HG03354 (cell line): ENCODE results near the gene ZBTB17.

Source experiments
- ATAC-seq: cut with Tn5 transposase; IDR thresholded peaks from one replicate; pipeline ENCODE4 v1.9.1; 2021; ENCODE audit warnings: mild to moderate bottlenecking; ENCODE audit not compliant: unreplicated experiment, poor library complexity, severe bottlenecking

ZBTB17 gene

DNA sequence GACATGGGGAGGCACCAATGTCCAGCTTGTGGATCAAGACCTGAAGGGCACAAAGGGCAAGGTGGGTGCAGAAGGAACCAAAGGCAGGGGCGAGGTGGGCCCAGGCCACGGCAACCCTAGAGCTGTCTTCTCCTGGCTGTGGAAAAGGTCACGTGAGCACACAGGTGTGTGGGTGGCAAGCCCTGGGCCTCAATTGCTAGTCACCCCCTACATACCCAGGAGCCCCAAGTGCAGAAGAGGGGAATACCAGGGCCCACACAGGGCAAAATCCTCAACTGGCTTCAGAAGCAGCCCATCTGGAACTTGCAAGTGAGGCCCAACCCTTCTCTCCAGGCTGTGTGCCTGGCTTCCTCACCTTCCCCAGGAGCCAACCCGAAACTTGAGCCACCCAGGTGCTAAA, 25.6 kb downstream of the ZBTB17 start:
- no peak for ATAC-seq

GRCh38 chr1:15949453-15950245, 26.3 kb downstream of the ZBTB17 start:
- no peak for ATAC-seq

DNA sequence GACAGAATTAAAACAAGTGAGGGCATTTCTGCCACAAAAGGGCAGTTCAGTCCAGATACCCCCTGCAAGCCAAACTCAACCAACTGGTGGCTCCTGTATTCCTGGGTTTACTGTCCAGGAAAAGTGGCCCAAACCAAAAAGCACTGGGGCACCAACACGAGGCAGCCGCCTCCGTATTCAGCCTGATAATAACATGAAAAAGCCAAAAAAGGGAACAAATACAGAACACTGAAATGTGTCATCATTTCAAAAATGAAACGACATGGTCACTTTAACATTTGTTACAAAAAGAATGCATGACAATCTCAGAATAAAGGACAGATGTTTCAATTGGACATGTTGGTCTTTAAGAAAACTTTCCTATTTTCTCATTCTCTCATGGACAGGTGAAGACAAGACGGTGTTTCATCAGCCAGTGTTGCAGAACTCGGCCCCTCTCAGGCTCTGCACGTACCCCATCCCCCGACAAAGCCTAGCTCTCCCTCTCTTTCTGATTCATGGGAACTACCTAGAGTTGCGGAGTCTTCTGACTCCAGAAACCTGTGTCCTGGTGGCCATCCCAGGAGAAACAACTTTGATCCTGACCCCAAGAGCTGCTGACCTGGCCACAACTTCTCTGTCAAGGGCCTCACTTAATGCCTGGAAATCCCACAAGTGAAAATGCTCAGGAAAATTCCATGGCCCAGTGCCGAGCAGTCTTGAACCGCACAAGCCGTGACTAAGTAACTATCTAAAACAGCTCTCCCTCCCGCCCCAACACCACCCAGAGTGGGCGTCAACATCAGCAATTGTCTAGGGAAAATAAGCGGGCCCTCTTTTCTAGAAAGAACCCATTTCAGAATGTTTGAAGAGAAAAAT, 27.1 kb downstream of the ZBTB17 start:
- no peak for ATAC-seq

- no peak for ATAC-seq
Observed at GRCh38 chr1:15948091-15948591, 27.8 kb downstream of the ZBTB17 start.

GRCh38 chr1:15947382-15948090, 28.4 kb downstream of the ZBTB17 start:
- no peak for ATAC-seq

- no peak for ATAC-seq
Observed at GRCh38 chr1:15946571-15947381, 29.1 kb downstream of the ZBTB17 start.

DNA sequence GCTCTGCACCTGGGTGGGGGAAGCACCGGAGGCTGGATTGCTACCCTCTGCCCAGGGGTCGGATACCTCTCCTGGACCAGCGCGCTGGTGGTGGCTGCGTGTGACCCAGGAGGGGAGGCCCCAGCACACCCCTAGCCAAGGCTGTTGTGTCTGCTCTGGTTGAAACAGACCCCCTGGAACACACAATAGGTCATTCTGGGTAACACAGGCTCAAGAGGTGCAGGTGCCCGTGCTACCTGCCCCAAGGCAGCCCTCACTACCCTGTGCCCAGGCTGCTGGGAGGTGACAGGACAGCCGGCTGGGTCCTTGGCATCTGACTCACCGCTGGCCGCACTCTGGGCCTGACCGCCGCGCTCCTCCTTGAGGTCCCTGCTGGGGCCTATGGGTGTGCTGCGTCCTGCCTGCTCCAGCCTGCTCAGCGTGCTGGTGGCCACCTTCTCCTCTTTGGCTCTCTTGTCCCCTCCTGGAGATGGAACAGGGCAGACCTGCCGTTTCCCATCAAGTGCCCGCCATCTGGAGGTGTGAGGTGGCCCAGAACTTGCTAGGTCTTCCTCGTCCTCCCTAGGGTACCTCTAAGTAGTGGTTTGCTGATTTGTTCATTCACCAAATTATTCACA, 30.0 kb downstream of the ZBTB17 start:
- ATAC-seq, result no peak

- ATAC-seq, result no peak
Observed at GRCh38 chr1:15945011-15945831, 30.7 kb downstream of the ZBTB17 start.

GRCh38 chr1:15944308-15945010, 31.4 kb downstream of the ZBTB17 start:
- ATAC-seq, result no peak

DNA sequence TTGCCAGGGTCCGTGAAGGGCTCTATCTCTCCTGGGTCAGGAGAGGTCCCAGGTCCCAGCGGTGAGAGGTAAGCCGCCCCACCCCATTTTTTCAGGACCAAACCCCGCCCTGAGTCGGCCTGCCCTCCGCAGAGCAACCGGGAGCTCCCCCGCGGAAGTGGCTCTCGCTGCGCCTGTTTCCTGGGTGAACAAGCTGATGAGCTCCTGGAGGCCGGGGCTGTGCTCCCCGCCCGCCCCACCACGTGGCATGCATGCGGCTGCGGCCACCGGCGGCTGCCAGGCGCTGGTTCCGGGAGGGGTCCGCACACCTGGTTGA, 32.0 kb downstream of the ZBTB17 start:
- no peak for ATAC-seq

DNA sequence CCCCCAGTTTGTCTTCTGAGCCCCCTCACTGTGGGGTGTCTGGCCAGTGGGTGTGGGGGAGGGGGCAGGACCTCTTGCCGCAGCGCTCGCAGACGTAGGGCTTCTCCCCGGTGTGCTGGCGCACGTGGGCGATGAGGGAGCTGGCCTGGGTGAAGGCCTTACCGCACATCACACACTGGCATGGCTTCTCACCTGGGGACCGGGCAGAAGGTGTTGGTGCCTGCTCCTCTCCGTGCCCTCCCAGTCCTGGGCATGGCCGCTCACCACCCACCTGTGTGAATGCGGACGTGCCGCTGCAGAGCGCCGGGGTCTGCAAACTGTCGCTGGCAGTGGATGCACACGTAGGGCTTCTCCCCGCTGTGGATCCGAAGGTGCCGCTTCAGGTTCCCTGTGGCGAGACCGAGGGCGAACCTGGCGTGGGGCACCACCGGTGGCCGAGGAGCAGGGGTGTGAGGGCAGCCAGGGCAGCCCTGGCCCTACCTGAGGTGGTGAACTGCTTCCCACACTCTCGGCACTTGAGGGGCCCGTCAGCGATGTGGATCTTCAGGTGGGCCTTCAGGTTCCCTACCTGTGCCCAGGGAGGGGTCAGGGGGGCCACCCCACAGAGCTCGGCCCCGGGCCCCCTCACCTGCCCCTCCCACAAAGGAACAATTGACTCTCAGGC, 32.4 kb downstream of the ZBTB17 start:
- ATAC-seq, result no peak

DNA sequence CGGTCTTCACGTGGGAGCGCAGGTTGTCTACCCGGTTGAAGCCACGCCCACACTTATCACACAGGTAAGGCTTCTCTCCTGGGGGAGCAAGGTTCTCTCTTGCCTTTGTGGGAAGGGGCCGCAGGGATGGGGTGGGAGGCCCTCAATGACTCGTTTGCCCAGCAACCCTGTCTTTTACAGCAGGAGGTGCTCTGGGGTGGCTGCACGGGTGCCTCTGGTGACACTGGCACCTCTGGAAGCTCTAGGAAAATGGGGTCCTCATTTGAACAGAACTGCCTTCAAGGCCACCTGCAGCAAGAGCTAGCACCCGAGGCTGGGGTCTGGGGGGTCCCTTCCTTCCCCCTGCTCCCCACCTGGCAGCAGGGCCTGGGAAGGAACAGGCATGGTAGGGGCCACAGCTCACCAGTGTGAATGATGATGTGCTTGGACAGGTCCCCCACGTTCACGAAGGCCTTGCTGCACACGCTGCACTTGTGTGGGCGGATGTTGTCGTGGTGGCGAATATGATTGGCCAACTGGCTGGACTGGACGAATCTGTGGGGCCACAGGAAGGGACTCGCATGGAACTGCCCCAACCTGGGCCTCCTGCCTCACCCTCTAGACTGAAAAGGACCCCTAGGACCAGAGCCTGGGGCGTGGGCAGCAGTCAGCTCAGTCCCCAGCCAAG, 33.1 kb downstream of the ZBTB17 start:
- ATAC-seq, result no peak

DNA sequence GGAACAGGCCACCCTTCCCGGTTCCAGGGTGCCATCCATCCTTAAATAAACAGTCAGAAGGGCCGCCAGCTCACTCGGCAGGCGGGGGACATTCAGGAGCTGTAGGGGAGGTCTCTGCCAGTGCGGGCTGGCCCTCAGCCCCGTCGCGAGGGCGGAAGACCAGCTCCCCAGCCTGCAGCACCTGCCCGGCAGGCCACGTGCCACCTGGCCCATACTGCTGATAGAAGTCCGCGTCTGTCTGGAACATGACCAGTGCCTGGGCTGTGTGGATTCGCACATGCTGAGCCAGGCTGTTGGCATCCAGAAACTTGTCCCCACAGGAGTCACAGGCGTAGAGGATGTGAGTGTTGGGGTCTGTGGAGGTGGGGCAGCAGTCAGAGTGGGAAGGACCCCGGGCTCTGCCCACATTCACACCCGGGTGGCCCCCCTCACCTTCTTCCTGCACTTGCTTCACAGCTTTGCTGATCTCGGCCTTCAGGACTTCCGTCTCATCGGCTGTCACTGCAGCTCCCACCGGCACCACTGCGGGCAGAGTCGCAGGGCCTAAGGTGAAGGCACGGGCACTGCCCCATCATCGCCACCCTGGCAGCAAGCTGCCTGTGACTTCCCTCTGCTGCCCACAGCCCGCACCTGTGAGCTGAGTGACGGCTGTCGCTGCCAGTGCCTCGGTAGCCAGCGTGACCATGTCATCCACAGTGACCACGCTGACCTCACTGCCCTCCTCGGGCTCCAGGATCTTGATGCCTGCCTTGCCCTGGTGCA, 33.8 kb downstream of the ZBTB17 start:
- no peak for ATAC-seq

- ATAC-seq, result no peak
Observed at GRCh38 chr1:15941044-15941840, 34.7 kb downstream of the ZBTB17 start.
